GM12878 (cell line): Measurements from ENCODE around the gene CFAP299. TPM values are rescaled to one million over a fixed set of nuclear protein-coding genes. Genes with fewer than 3 reads are reported as not detected.

Experiments used
- ATAC-seq: fragments of 200-7000 bp; cut with Tn5 transposase; 3 replicates; pipeline ENCODE4 v1.9.1; 2020; ENCODE audit warnings: mild to moderate bottlenecking, moderate library complexity
- BruUV-seq: library from RNA; stranded (reverse); fragments of 400-500 nt; replicated peaks from 2 replicates; lab custom pipeline; 2021; lab: Mats Ljungman, UMichigan
- CTCF ChIA-PET: fragments of 300-600 bp; sonication (Branson Sonifier 250); formaldehyde crosslinking; extraction: SDS; loops from one replicate; lab custom pipeline; 2021; ENCODE audit warnings: inconsistent platforms; lab: Yijun Ruan, JAX
- POLR2A ChIA-PET: fragments of 350-600 bp; formaldehyde crosslinking; extraction: SDS; loops from one replicate; lab custom pipeline; 2021; ENCODE audit warnings: inconsistent platforms; lab: Charles Lee
- RAD21 ChIA-PET: fragments of 300-600 bp; sonication (Branson Sonifier 250); formaldehyde crosslinking; loops from one replicate; lab custom pipeline; 2023; ENCODE audit warnings: antibody characterized with exemption; ENCODE audit not compliant: unreplicated experiment; lab: Charles Lee
- SMC1A ChIA-PET: fragments of 300-600 bp; sonication (Branson Sonifier 250); formaldehyde crosslinking; loops from one replicate; lab custom pipeline; 2023; ENCODE audit not compliant: unreplicated experiment, uncharacterized antibody; lab: Charles Lee
- DNase-seq: peaks from one replicate; pipeline ENCODE4 v3.0.0-alpha.2; 2011; ENCODE audit warnings: low read depth, low spot score
- FAIRE-seq: peaks from 3 replicates; lab custom pipeline; 2011; peaks lifted over from hg19 to GRCh38; lab: Jason Lieb, UNC
- H2AFZ ChIP-seq: 2 replicates; pipeline ENCODE4 v1.6.0; 2011; ENCODE audit warnings: low read depth, low read length, control low read depth; ENCODE audit not compliant: control insufficient read depth
- H3K27ac ChIP-seq: 2 replicates; pipeline ENCODE4 v1.5.1; 2011; ENCODE audit warnings: control low read depth; ENCODE audit not compliant: control insufficient read depth, insufficient read depth
- H3K27me3 ChIP-seq, 2 experiments: replicated peaks in 1 of 2; 2 replicates each; pipeline versions ENCODE4 v1.6.0 to v1.6.1; 2011; ENCODE audit warnings: low read length in 1 of 2; ENCODE audit not compliant: control insufficient read depth in 2 of 2, insufficient read depth in 2 of 2
- H3K36me3 ChIP-seq, 2 experiments: 2 replicates each; pipeline ENCODE4 v1.5.1; 2011; ENCODE audit warnings: low read length in 1 of 2; ENCODE audit not compliant: control insufficient read depth in 2 of 2, insufficient read depth in 2 of 2
- H3K4me1 ChIP-seq: 2 replicates; pipeline ENCODE4 v1.6.1; 2011; ENCODE audit warnings: mild to moderate bottlenecking, low read length, moderate library complexity, mixed read lengths; ENCODE audit not compliant: control insufficient read depth, insufficient read depth
- H3K4me2 ChIP-seq: 2 replicates; pipeline ENCODE4 v1.6.0; 2011; ENCODE audit warnings: control low read depth; ENCODE audit not compliant: control insufficient read depth, insufficient read depth
- H3K4me3 ChIP-seq: fragments of 200-600 bp; sonication (generic); 2 replicates; pipeline ENCODE4 v1.5.1; 2016
- H3K79me2 ChIP-seq: 2 replicates; pipeline ENCODE4 v1.6.0; 2011; ENCODE audit warnings: low read length; ENCODE audit not compliant: control insufficient read depth, insufficient read depth
- H3K9ac ChIP-seq: 2 replicates; pipeline ENCODE4 v1.8.0; 2011; ENCODE audit warnings: low read length, control low read depth, mixed read lengths; ENCODE audit not compliant: control insufficient read depth, insufficient read depth
- H3K9me3 ChIP-seq: replicated peaks from 3 replicates; pipeline ENCODE4 v1.5.1; 2011; ENCODE audit warnings: mild to moderate bottlenecking, low read length; ENCODE audit not compliant: control insufficient read depth, insufficient read depth
- H4K20me1 ChIP-seq: 2 replicates; pipeline ENCODE4 v1.6.0; 2011; ENCODE audit not compliant: control insufficient read depth, insufficient read depth
- CREM ChIP-seq: IDR thresholded peaks from 2 replicates; pipeline ENCODE4 v1.6.1; 2014; ENCODE audit warnings: antibody characterized with exemption, low read depth
- EED ChIP-seq: sonication (generic); IDR thresholded peaks from 2 replicates; pipeline ENCODE4 v1.6.1; 2016; ENCODE audit warnings: antibody characterized with exemption, low read depth
- HDGF ChIP-seq: fragments of 450-650 bp; IDR thresholded peaks from 2 replicates; pipeline ENCODE4 v1.6.1; 2016; ENCODE audit warnings: antibody characterized with exemption
- IKZF1 ChIP-seq: fragments of 450-650 bp; conservative IDR thresholded peaks from 2 replicates; pipeline ENCODE4 v1.6.1; 2017; ENCODE audit warnings: antibody characterized with exemption, mild to moderate bottlenecking
- MEF2B ChIP-seq: fragments of 450-650 bp; IDR thresholded peaks from 2 replicates; pipeline ENCODE4 v1.6.1; 2018; ENCODE audit warnings: mild to moderate bottlenecking, moderate library complexity; ENCODE audit not compliant: partially characterized antibody, poor library complexity, severe bottlenecking
- MYB ChIP-seq: fragments of 150-350 bp; IDR thresholded peaks from 2 replicates; pipeline ENCODE4 v1.6.1; 2014; ENCODE audit warnings: mild to moderate bottlenecking, low read depth, low read length, borderline replicate concordance
- NBN ChIP-seq: fragments of 450-650 bp; IDR thresholded peaks from 2 replicates; pipeline ENCODE4 v1.6.1; 2016
- POLR2AphosphoS5 ChIP-seq: IDR thresholded peaks from 2 replicates; pipeline ENCODE4 v1.6.1; 2011; ENCODE audit warnings: mild to moderate bottlenecking, low read length, inconsistent platforms
- RAD51 ChIP-seq: fragments of 450-650 bp; IDR thresholded peaks from 2 replicates; pipeline ENCODE4 v1.6.1; 2016; ENCODE audit warnings: moderate library complexity, mild to moderate bottlenecking, inconsistent platforms
- RB1 ChIP-seq: fragments of 450-650 bp; formaldehyde crosslinking; IDR thresholded peaks from 2 replicates; pipeline ENCODE4 v1.6.1; 2017; ENCODE audit warnings: mild to moderate bottlenecking, borderline replicate concordance
- WRNIP1 ChIP-seq: IDR thresholded peaks from 2 replicates; pipeline ENCODE4 v1.6.1; 2011; ENCODE audit warnings: low read depth, low read length, improper control_type of control experiment, borderline replicate concordance
- WGBS: methylation state at CpG from one replicate; pipeline ENCODE4 v1.1.6; 2016; ENCODE audit warnings: low lambda C conversion rate; ENCODE audit not compliant: insufficient replicate concordance, insufficient coverage; ENCODE audit errors: missing lambda C conversion rate; 5-methylcytosine and 5-hydroxymethylcytosine counted together
- in situ Hi-C: fragments of 300-500 bp; cut with MboI; formaldehyde crosslinking; loops from 9 replicates; pipeline ENCODE4 v1.14.3; 2018; ENCODE audit warnings: mixed read lengths
- intact Hi-C: fragments of 100-400 bp; cut with micrococcal nuclease; formaldehyde crosslinking; loops from one replicate; pipeline ENCODE4 v1.14.2; 2022; ENCODE audit not compliant: unreplicated experiment
- polyA plus RNA-seq, 11 experiments: library from polyadenylated mRNA; depleted of rRNA in 4 of 11; unstranded in 6 of 11; stranded (reverse) in 5 of 11; fragments of >200 nt; fragmentation: Nextera tagmentation in 4 of 11; fragmentation: Illumina TruSeq in 1 of 11; extraction: Ambion mirVana in 4 of 11; extraction: Trizol in 1 of 11; gene quantifications; 1 replicate in 1 of 11; 2 replicates in 10 of 11; pipeline versions ENCODE4 v1.2.1 to v1.2.3, GENCODE V29; 2011 to 2016; ENCODE audit warnings: inconsistent platforms in 2 of 11, missing spikeins in 2 of 11, low read depth in 1 of 11
- total RNA-seq, 4 experiments: library from RNA; depleted of rRNA in 3 of 4; stranded (reverse); fragments of >200 nt in 3 of 4; fragmentation: Illumina TruSeq in 1 of 4; extraction: Trizol in 1 of 4; gene quantifications; 2 replicates each; pipeline versions ENCODE4 v1.2.1 to v1.2.3, GENCODE V29; 2013 to 2021
- TF ChIP-seq, protein P1 (sequence below), 3 experiments: IDR thresholded peaks in 2 of 3; conservative IDR thresholded peaks in 1 of 3; 2 replicates each; pipeline ENCODE4 v1.5.1; 2011; ENCODE audit warnings: low read depth in 3 of 3, low read length in 3 of 3, mild to moderate bottlenecking in 3 of 3, control low read depth in 2 of 3, moderate library complexity in 2 of 3, inconsistent platforms in 1 of 3, mixed read lengths in 1 of 3; ENCODE audit not compliant: control insufficient read depth in 2 of 3, insufficient read depth in 1 of 3; ENCODE audit errors: extremely low read depth in 1 of 3
- TF ChIP-seq, protein P2 (sequence below): fragments of 450-650 bp; IDR thresholded peaks from 2 replicates; pipeline ENCODE4 v1.6.1; 2017; ENCODE audit warnings: mild to moderate bottlenecking, moderate library complexity
- TF ChIP-seq, protein P3 (sequence below): fragments of 150-350 bp; IDR thresholded peaks from 2 replicates; pipeline ENCODE4 v1.6.1; 2014; ENCODE audit warnings: mild to moderate bottlenecking, low read depth, low read length
- TF ChIP-seq, protein P4 (sequence below): fragments of 450-650 bp; IDR thresholded peaks from 2 replicates; pipeline ENCODE4 v1.6.1; 2017; ENCODE audit warnings: mild to moderate bottlenecking, low read depth, inconsistent platforms; ENCODE audit not compliant: poor library complexity, severe bottlenecking

CFAP299 gene
- total and polyA plus RNA-seq, 10 of the 15 experiments (the other 5 are each of a cell fraction or from before 2014, with no cell fraction given) = 0.06 to 0.34 TPM; not detected in 8

DNA sequence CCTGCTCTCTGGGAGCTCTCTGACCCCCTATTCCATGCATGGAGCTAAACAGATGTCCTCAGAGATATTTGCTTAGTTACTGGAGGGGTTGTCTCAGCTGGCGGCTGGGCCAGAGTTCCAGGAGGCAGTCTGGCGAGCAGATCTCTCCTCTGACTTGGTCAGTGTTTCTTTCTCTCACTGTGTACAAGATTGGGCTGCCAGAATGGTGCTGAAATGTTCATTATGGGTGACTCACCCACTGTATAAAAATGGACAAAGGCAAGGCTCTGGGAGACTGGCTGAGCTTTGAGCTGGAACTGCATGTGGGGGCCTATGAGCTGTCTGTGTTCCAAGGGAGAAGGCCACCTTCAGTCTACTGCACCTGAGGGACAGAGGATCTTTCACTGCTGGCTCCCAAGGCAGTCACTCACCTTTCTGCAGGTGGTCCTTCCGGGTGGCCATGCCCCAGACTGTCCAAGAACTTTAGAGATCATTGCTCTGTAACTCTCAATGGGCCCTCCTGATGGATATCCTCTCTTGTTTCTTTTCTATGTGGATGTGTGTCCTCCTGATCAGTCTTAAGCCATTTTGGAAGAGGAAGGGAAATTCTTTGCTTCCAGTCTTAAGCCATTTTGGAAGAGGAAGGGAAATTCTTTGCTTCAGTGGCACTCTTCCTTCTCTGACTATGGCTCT lies 88.2 kb downstream of the CFAP299 start:
- BruUV-seq = no TSS peak
- no peak overlapping the region for H3K27ac ChIP-seq
- RAD21 ChIA-PET = no interaction called here
- SMC1A ChIA-PET = interaction anchor here (0.9 kb wide), 1 partner anchor 580 kb away, joined by 3 read pairs; no protein-coding TSS in a partner anchor
- H3K4me2 ChIP-seq = no peak overlapping the region
- H3K4me3 ChIP-seq = no peak overlapping the region
- CTCF ChIA-PET = interaction anchor here (1.2 kb wide), 1 partner anchor 64 kb away, joined by 3 read pairs; no protein-coding TSS in a partner anchor
- FAIRE-seq = no peak
- no peaks in the 10 kb centered on the region for H3K79me2 ChIP-seq
- in situ Hi-C loops (no loop called here), intact Hi-C loops (no loop called here)
- no peak for DNase-seq
- H3K36me3 ChIP-seq = no peaks in the 10 kb centered on the region
- H3K9me3 ChIP-seq = no peaks in the 10 kb centered on the region
- no peaks in the 10 kb centered on the region for H3K4me1 ChIP-seq
- no peaks in the 10 kb centered on the region; a peak in 1 of 4 replicates for H3K27me3 ChIP-seq
- POLR2A ChIA-PET = no interaction called here
- no peak overlapping the region for H2AFZ ChIP-seq
- whole genome bisulfite sequencing = 24% methylated on average over 3 of the region's 3 CpGs
- H3K9ac ChIP-seq = no peak overlapping the region
- ATAC-seq = no peak
- H4K20me1 ChIP-seq = no peaks in the 10 kb centered on the region
- TF ChIP-seq, protein P1, sequence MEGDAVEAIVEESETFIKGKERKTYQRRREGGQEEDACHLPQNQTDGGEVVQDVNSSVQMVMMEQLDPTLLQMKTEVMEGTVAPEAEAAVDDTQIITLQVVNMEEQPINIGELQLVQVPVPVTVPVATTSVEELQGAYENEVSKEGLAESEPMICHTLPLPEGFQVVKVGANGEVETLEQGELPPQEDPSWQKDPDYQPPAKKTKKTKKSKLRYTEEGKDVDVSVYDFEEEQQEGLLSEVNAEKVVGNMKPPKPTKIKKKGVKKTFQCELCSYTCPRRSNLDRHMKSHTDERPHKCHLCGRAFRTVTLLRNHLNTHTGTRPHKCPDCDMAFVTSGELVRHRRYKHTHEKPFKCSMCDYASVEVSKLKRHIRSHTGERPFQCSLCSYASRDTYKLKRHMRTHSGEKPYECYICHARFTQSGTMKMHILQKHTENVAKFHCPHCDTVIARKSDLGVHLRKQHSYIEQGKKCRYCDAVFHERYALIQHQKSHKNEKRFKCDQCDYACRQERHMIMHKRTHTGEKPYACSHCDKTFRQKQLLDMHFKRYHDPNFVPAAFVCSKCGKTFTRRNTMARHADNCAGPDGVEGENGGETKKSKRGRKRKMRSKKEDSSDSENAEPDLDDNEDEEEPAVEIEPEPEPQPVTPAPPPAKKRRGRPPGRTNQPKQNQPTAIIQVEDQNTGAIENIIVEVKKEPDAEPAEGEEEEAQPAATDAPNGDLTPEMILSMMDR (IDR thresholded peaks at IDR 0.05 in 2 of 3, conservative IDR thresholded peaks at IDR 0.05 in 1 of 3; ENCODE audit: control insufficient read depth in 2 of 3, extremely low read depth in 1 of 3, insufficient read depth in 1 of 3, low read depth in 3 of 3, low read length in 3 of 3) = no peak
- no peak for TF ChIP-seq EED
- TF ChIP-seq, protein P2, sequence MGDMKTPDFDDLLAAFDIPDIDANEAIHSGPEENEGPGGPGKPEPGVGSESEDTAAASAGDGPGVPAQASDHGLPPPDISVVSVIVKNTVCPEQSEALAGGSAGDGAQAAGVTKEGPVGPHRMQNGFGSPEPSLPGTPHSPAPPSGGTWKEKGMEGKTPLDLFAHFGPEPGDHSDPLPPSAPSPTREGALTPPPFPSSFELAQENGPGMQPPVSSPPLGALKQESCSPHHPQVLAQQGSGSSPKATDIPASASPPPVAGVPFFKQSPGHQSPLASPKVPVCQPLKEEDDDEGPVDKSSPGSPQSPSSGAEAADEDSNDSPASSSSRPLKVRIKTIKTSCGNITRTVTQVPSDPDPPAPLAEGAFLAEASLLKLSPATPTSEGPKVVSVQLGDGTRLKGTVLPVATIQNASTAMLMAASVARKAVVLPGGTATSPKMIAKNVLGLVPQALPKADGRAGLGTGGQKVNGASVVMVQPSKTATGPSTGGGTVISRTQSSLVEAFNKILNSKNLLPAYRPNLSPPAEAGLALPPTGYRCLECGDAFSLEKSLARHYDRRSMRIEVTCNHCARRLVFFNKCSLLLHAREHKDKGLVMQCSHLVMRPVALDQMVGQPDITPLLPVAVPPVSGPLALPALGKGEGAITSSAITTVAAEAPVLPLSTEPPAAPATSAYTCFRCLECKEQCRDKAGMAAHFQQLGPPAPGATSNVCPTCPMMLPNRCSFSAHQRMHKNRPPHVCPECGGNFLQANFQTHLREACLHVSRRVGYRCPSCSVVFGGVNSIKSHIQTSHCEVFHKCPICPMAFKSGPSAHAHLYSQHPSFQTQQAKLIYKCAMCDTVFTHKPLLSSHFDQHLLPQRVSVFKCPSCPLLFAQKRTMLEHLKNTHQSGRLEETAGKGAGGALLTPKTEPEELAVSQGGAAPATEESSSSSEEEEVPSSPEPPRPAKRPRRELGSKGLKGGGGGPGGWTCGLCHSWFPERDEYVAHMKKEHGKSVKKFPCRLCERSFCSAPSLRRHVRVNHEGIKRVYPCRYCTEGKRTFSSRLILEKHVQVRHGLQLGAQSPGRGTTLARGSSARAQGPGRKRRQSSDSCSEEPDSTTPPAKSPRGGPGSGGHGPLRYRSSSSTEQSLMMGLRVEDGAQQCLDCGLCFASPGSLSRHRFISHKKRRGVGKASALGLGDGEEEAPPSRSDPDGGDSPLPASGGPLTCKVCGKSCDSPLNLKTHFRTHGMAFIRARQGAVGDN = no peak
- no peak for TF ChIP-seq MEF2B
- no peak for TF ChIP-seq POLR2AphosphoS5
- TF ChIP-seq WRNIP1 = no peak
- no peak for TF ChIP-seq RAD51
- TF ChIP-seq HDGF = no peak
- no peak for TF ChIP-seq CREM
- TF ChIP-seq NBN = no peak
- TF ChIP-seq, protein P3, sequence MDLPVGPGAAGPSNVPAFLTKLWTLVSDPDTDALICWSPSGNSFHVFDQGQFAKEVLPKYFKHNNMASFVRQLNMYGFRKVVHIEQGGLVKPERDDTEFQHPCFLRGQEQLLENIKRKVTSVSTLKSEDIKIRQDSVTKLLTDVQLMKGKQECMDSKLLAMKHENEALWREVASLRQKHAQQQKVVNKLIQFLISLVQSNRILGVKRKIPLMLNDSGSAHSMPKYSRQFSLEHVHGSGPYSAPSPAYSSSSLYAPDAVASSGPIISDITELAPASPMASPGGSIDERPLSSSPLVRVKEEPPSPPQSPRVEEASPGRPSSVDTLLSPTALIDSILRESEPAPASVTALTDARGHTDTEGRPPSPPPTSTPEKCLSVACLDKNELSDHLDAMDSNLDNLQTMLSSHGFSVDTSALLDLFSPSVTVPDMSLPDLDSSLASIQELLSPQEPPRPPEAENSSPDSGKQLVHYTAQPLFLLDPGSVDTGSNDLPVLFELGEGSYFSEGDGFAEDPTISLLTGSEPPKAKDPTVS = no peak
- TF ChIP-seq, protein P4, sequence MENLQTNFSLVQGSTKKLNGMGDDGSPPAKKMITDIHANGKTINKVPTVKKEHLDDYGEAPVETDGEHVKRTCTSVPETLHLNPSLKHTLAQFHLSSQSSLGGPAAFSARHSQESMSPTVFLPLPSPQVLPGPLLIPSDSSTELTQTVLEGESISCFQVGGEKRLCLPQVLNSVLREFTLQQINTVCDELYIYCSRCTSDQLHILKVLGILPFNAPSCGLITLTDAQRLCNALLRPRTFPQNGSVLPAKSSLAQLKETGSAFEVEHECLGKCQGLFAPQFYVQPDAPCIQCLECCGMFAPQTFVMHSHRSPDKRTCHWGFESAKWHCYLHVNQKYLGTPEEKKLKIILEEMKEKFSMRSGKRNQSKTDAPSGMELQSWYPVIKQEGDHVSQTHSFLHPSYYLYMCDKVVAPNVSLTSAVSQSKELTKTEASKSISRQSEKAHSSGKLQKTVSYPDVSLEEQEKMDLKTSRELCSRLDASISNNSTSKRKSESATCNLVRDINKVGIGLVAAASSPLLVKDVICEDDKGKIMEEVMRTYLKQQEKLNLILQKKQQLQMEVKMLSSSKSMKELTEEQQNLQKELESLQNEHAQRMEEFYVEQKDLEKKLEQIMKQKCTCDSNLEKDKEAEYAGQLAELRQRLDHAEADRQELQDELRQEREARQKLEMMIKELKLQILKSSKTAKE = no peak
- TF ChIP-seq MYB = no peak
- no peak for TF ChIP-seq IKZF1
- no peak for TF ChIP-seq RB1
